Neutrophil (primary cell): ENCODE data around the gene ITGB2.

Experiments
- H3K27ac ChIP-seq: fragments of 200-600 bp; sonication (generic); 2 replicates; pipeline ENCODE4 v1.5.1; 2016; ENCODE audit warnings: mild to moderate bottlenecking, moderate library complexity
- H3K27me3 ChIP-seq: fragments of 200-600 bp; sonication (generic); 2 replicates; pipeline ENCODE4 v1.6.0; 2016; ENCODE audit warnings: mild to moderate bottlenecking
- H3K36me3 ChIP-seq: fragments of 200-600 bp; sonication (generic); 2 replicates; pipeline ENCODE4 v1.5.1; 2017
- H3K4me1 ChIP-seq, 2 experiments: fragments of 200-600 bp in 1 of 2; sonication (generic) in 1 of 2; 1 replicate in 1 of 2; 2 replicates in 1 of 2; pipeline versions ENCODE4 v1.5.1 to v1.6.1; 2013 to 2016; ENCODE audit warnings: low read depth in 1 of 2, low read length in 1 of 2, mild to moderate bottlenecking in 1 of 2, moderate library complexity in 1 of 2; ENCODE audit not compliant: control insufficient read depth in 1 of 2, insufficient read depth in 1 of 2
- H3K4me3 ChIP-seq, 2 experiments: fragments of 200-600 bp in 1 of 2; sonication (generic) in 1 of 2; 1 replicate in 1 of 2; 2 replicates in 1 of 2; pipeline ENCODE4 v1.5.1; 2013 to 2016; ENCODE audit warnings: low read depth in 1 of 2, low read length in 1 of 2, mild to moderate bottlenecking in 1 of 2, moderate library complexity in 1 of 2
- H3K9me3 ChIP-seq: fragments of 200-600 bp; sonication (generic); 2 replicates; pipeline ENCODE4 v1.5.1; 2016
- TF ChIP-seq, protein P1 (sequence below): fragments of 200-600 bp; sonication (generic); IDR thresholded peaks from 2 replicates; pipeline ENCODE4 v1.5.1; 2016; ENCODE audit warnings: antibody characterized with exemption

Gene ITGB2

DNA sequence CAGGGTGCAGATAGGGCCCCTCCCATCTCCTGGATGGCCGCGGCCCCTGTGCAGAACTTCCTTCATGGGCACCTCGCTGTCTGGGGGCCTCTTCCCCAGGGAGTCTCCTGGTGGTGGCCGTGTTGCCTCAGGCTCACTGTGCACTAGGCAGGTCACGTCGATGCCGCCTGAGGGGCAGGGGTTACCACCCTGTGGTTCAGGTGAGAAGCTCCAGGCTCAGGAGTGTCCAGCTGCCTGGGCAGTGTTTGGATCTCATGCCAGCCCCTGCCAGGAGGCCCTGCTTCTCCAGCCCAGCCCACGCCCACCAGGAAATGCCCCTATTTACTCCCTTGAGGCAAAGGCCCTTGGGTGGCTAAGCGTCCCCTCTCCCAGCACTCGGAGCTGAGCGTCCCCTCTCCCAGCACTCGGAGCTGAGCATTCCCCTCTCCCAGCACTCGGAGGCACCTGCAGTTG lies 2.1 kb downstream of the ITGB2 start:
- Histone ChIP-seq H3K4me1 (peaks cover 81 to 88% of the 10 kb centered on the region in 2 experiments), H3K4me3 (peak overlapping the region; percentile 97 to 99), H3K9me3 (no peaks in the 10 kb centered on the region), H3K27me3 (no peaks in the 10 kb centered on the region), H3K36me3 (peaks cover 32% of the 10 kb centered on the region), H3K27ac (peak overlapping the region; percentile 99)
- TF ChIP-seq, protein P1, sequence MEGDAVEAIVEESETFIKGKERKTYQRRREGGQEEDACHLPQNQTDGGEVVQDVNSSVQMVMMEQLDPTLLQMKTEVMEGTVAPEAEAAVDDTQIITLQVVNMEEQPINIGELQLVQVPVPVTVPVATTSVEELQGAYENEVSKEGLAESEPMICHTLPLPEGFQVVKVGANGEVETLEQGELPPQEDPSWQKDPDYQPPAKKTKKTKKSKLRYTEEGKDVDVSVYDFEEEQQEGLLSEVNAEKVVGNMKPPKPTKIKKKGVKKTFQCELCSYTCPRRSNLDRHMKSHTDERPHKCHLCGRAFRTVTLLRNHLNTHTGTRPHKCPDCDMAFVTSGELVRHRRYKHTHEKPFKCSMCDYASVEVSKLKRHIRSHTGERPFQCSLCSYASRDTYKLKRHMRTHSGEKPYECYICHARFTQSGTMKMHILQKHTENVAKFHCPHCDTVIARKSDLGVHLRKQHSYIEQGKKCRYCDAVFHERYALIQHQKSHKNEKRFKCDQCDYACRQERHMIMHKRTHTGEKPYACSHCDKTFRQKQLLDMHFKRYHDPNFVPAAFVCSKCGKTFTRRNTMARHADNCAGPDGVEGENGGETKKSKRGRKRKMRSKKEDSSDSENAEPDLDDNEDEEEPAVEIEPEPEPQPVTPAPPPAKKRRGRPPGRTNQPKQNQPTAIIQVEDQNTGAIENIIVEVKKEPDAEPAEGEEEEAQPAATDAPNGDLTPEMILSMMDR = no peak

DNA sequence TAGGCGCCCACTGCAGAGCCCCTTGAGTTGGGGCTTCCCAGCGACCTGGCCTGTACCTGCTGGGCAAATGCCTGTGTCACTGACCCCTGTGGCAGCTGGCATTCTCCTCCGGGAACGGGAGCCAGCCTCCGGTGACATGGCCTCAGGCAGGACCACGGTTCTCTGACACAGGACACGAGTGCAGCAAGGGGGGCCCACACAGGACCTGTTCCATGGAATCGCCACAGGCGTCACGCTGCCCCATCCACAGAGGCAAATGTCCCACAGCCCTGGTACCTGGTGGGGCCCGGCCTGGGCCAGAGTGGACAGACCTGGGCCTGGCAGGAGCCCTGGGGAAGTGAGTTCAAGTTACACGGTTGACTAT lies 2.6 kb downstream of the ITGB2 start:
- no peaks in the 10 kb centered on the region for H3K27me3 ChIP-seq
- TF ChIP-seq, protein P1 = no peak
- H3K4me1 ChIP-seq = peaks cover 81 to 88% of the 10 kb centered on the region in 2 experiments
- peaks cover 32% of the 10 kb centered on the region for H3K36me3 ChIP-seq
- no peaks in the 10 kb centered on the region for H3K9me3 ChIP-seq
- peak overlapping the region; percentile 99 for H3K27ac ChIP-seq
- H3K4me3 ChIP-seq = peak overlapping the region; percentile 97 to 99

DNA sequence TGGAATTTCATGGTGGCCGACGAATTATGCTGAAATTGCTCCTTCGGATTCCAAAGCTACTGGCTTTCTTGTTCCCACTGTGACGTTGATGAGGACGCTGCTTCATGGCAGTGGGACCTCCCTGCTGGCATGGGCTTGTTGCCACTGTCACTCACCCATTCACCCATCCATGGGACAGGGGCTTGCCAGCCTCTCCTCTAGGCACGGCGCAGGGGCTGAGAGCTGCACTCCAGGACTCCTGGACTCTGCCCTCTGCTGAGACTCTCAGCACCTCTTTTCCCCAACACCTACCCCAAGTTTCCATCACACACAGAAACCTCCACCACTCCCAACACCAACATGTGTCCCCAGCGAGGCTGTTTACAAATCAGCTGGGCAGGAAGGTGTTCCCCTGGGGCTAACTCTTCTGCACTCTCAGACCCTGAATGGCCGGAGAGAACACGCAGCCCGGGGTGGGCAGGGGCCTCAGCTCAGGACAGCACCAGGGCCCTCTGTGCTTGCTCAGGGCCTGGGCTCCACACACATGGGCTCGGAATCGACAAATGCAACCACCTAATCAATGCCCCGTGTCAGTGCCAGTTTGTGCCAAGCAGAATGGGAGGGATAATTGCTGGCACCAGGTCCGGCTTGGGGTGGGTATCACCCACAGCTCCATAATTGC lies 3.1 kb downstream of the ITGB2 start:
- H3K27me3 ChIP-seq = no peaks in the 10 kb centered on the region
- H3K4me1 ChIP-seq = peaks cover 80 to 87% of the 10 kb centered on the region in 2 experiments
- H3K27ac ChIP-seq = peak overlapping the region; percentile 99
- no peaks in the 10 kb centered on the region for H3K9me3 ChIP-seq
- H3K36me3 ChIP-seq = peaks cover 32% of the 10 kb centered on the region
- peak overlapping the region; percentile 97 to 99 for H3K4me3 ChIP-seq
- TF ChIP-seq, protein P1 = no peak

DNA sequence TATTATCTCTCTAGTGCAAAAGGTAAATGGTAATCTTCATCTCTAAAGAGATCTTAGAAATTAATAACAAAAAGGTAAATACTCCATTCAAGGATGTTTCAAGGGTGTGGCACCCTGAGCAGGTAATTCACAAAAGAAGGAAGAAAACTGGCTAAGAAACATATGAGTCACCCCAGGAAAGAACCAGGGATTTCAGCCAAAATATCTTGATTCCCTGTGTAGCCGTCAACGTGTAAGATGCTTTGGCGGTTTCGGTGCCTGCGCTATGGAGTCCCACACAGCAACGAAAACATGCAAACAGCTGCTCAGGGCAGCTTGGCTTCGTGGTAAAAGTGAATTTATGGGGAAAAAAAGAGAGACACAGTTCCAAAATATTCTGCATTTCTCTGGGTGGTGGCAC lies 3.7 kb downstream of the ITGB2 start:
- Histone ChIP-seq H3K4me3 (peak overlapping the region; percentile 97 to 99), H3K4me1 (peaks cover 80 to 87% of the 10 kb centered on the region in 2 experiments), H3K36me3 (peaks cover 32% of the 10 kb centered on the region), H3K9me3 (no peaks in the 10 kb centered on the region), H3K27ac (peak overlapping the region; percentile 99), H3K27me3 (no peaks in the 10 kb centered on the region)
- TF ChIP-seq, protein P1 = no peak

DNA sequence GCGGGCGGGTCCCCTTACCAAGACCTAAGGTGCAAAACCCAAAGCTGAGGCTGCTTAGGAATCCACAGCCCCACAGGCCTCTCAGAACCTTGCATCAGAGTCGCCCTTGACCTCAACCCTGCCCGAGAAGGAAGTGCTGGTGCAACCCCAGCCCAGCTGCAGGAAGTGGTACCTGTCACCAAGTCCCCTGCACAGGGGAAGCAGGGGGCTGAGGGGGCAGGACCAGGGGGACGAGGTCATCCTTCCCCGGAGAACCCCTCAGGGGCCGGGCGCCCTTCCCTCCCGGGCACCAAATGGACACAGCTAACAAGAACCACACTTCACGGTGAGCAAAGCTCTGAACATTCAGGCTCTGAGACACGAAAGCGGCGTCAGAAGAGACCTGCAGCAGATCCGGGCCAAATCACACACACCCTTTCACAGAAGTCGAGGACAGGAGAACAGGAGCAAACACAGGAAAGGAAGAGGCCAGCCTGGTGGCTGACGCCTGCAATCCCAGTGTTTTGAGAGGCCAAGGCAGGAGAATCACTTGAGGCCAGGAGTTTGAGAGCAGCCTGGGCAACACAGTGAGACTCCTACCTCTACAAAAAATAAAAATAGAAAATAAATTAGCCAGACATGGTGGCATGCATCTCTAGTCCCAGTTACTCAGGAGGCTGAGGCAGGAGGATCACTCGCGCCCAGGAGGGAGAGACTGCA lies 6.4 kb downstream of the ITGB2 start:
- no peaks in the 10 kb centered on the region for H3K27me3 ChIP-seq
- no peaks in the 10 kb centered on the region for H3K9me3 ChIP-seq
- H3K36me3 ChIP-seq = peaks cover 52% of the 10 kb centered on the region
- H3K27ac ChIP-seq = peak overlapping the region; percentile 99
- peak overlapping the region; percentile 74 to 97 for H3K4me3 ChIP-seq
- TF ChIP-seq, protein P1 = peak; percentile 48
- H3K4me1 ChIP-seq = peaks cover 92 to 99% of the 10 kb centered on the region in 2 experiments
